GM23248 (cell line): ENCODE measurements around the gene LMX1B.

Experiments used
- EZH2 ChIP-seq: fragments of 200-600 bp; sonication (generic); IDR thresholded peaks from 2 replicates; pipeline ENCODE4 v1.6.1; 2018; ENCODE audit warnings: antibody characterized with exemption, mild to moderate bottlenecking; ENCODE audit not compliant: insufficient read depth, poor library complexity, severe bottlenecking
- EZH2phosphoT487 ChIP-seq: fragments of 200-600 bp; sonication (generic); IDR thresholded peaks from 2 replicates; pipeline ENCODE4 v1.6.1; 2018; ENCODE audit warnings: antibody characterized with exemption, moderate library complexity, mild to moderate bottlenecking, low read depth; ENCODE audit not compliant: insufficient read depth

DNA sequence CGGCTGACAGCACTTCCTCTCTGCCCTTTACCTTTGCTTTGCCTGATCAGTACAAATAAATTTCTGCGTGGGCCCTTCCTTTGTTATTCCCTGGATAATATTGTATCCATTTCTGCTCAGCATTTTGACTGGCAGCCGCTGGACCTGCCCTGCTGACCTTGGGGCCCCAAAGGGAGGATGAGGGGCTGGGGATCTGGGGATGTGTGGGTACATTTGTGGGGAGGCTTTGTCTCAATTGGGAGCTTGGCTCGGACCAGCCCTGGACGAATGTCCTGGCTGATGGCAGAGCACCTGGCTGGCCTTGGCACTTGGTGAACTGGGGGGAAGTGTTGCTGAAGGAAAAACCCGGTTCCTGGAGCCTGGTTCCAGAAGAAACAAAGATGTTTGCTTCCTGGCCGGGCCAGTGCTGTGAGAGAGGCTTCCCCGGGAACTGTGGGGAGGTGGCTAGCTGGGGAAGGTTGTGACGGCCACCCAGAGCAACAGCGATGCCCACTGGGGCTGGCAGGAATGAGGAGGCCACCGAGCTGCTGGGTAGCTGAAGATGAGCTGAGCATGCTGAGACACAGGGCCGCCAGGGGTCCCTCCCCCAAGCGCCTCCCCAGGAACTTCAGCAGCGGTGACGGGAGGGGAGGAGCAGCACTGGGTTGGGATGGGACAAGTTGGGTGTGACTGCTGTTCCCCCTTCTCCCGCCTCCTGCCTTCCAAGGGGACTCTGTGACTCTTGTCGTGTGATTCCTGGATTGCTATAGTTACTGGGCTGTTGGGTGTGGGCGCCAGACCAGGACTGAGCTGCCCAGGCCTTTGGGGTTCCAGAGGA lies 8.4 kb downstream of the LMX1B start:
- TF ChIP-seq EZH2phosphoT487 (no peak), EZH2 (no peak)
